ENCODE data around the gene MLXIP. TPM values are rescaled to one million over a fixed set of nuclear protein-coding genes. Genes with fewer than 3 reads are reported as not detected.

The MLXIP gene
- total and polyA plus RNA-seq, 12 donors, result 11.5 to 37.9 (median 20.9) TPM

GRCh38 chr12:122190842-122191668 lies 112.5 kb downstream of the MLXIP start:
- no peaks in the 10 kb centered on the region for H3K36me3 ChIP-seq
- ATAC-seq, result peak; percentile 20 to 83 (median 64)
- no peaks in the 10 kb centered on the region for H3K27me3 ChIP-seq
- H3K9me3 ChIP-seq, result peaks cover 0 to 14% (median 0%) of the 10 kb centered on the region in 11 donors
- H3K4me1 ChIP-seq, result no peaks in the 10 kb centered on the region
- peak; percentile 22 to 44 for DNase-seq
- intact Hi-C loops (cut with DNase I), result loop anchor here in 4 of 10 donors (2.0 to 10.0 kb wide), 4 partner anchors 59 to 276 kb away; partner anchors contain the start of gene CFAP251 (in 1 of the 4)
- peak; percentile 35 to 80 (median 66) for TF ChIP-seq CTCF (IDR thresholded peaks at IDR 0.05)
- WGBS, 2 donors, result 64 to 69% methylated on average over 18 of the region's 18 CpGs
- H3K4me3 ChIP-seq, result no peak overlapping the region
- no peak overlapping the region for H3K27ac ChIP-seq

- Histone ChIP-seq H3K9me3 (peaks cover 0 to 14% (median 0%) of the 10 kb centered on the region in 11 donors), H3K4me3 (no peak overlapping the region), H3K36me3 (no peaks in the 10 kb centered on the region), H3K4me1 (no peaks in the 10 kb centered on the region), H3K27me3 (peaks cover 0 to 2% (median 0%) of the 10 kb centered on the region in 7 donors), H3K27ac (no peak overlapping the region)
- DNase-seq, result no peak
- TF ChIP-seq CTCF (IDR thresholded peaks at IDR 0.05), result no peak
- 73 to 77% methylated on average over 11 of the region's 11 CpGs for WGBS, 2 donors
- intact Hi-C loops (cut with DNase I), result loop anchor here in 4 of 10 donors (5.0 to 10.0 kb wide), 3 partner anchors 60 to 278 kb away; partner anchors contain the start of gene CFAP251 (in 1 of the 4)
- no peak for ATAC-seq
Observed at GRCh38 chr12:122192441-122192840, 113.9 kb downstream of the MLXIP start.

- Histone ChIP-seq H3K27me3 (peaks cover 0 to 22% (median 13%) of the 10 kb centered on the region in 7 donors), H3K4me3 (no peak overlapping the region), H3K36me3 (no peaks in the 10 kb centered on the region), H3K27ac (no peak overlapping the region), H3K9me3 (peaks cover 0 to 14% (median 0%) of the 10 kb centered on the region in 11 donors), H3K4me1 (no peaks in the 10 kb centered on the region)
- no peak for DNase-seq
- 68 to 71% methylated on average over 1 of the region's 1 CpG for WGBS, 2 donors
- ATAC-seq, result no peak
- intact Hi-C loops (cut with DNase I), result loop anchor here in 4 of 10 donors (5.0 to 10.0 kb wide), 3 partner anchors 63 to 280 kb away; partner anchors contain the start of gene CFAP251 (in 1 of the 4)
- TF ChIP-seq CTCF (IDR thresholded peaks at IDR 0.05), result no peak
Observed at GRCh38 chr12:122194804-122195203, 116.2 kb downstream of the MLXIP start.

GRCh38 chr12:122195405-122195804 lies 116.8 kb downstream of the MLXIP start:
- ATAC-seq (no peak), DNase-seq (no peak)
- Histone ChIP-seq H3K27me3 (peaks cover 0 to 28% (median 19%) of the 10 kb centered on the region in 7 donors), H3K36me3 (no peaks in the 10 kb centered on the region), H3K27ac (no peak overlapping the region), H3K4me3 (no peak overlapping the region), H3K9me3 (peaks cover 0 to 14% (median 0%) of the 10 kb centered on the region in 11 donors), H3K4me1 (no peaks in the 10 kb centered on the region)
- TF ChIP-seq CTCF (IDR thresholded peaks at IDR 0.05), result no peak
- intact Hi-C loops (cut with DNase I), result loop anchor here in 4 of 10 donors (10.0 kb wide), 2 partner anchors 141 to 281 kb away; partner anchors contain the start of gene CFAP251 (in 1 of the 4)
- 91 to 93% methylated on average over 4 of the region's 4 CpGs for WGBS, 2 donors

Other genes with a start within 250 kb of the MLXIP start
- gene HPD, start 219.9 kb upstream of the MLXIP start, total RNA-seq, result 1 to 10 TPM in 6 of 10 donors, under 1 TPM in 4; 0.24 to 3.4 (median 1.2) TPM
- 1 to 10 TPM; 1.0 to 1.3 TPM for gene HPD, start 219.9 kb upstream of the MLXIP start, polyA plus RNA-seq
- 10 to 100 TPM; 29.3 to 39.9 (median 34.4) TPM for gene PSMD9, start 190.0 kb upstream of the MLXIP start, total RNA-seq
- gene PSMD9, start 190.0 kb upstream of the MLXIP start, polyA plus RNA-seq, result 100 to 1,000 TPM in 1 of 2 donors, 10 to 100 TPM in 1; 13.6 to 117 TPM
- gene CFAP251, start 160.2 kb upstream of the MLXIP start, total RNA-seq, result 1 to 10 TPM in 7 of 10 donors, under 1 TPM in 3; 0.52 to 4.6 (median 1.9) TPM
- gene CFAP251, start 160.2 kb upstream of the MLXIP start, polyA plus RNA-seq, result 1 to 10 TPM in 1 of 2 donors, under 1 TPM in 1; 0.66 to 1.0 TPM
- gene BCL7A, start 56.9 kb upstream of the MLXIP start, total RNA-seq, result 10 to 100 TPM; 13.2 to 25.7 (median 16.2) TPM
- 1 to 10 TPM; 3.4 to 4.9 TPM for gene BCL7A, start 56.9 kb upstream of the MLXIP start, polyA plus RNA-seq
- gene IL31, start 95.5 kb downstream of the MLXIP start, total RNA-seq, result not detected
- gene IL31, start 95.5 kb downstream of the MLXIP start, polyA plus RNA-seq, result not detected
- gene LRRC43, start 104.4 kb downstream of the MLXIP start, total RNA-seq, result 1 to 10 TPM in 3 of 10 donors, under 1 TPM in 5, not detected in 2; 0.23 to 1.6 (median 0.74) TPM
- under 1 TPM; 0.07 to 0.73 TPM for gene LRRC43, start 104.4 kb downstream of the MLXIP start, polyA plus RNA-seq
- not detected for gene B3GNT4, start 125.0 kb downstream of the MLXIP start, total RNA-seq
- under 1 TPM; 0.29 to 0.70 TPM for gene B3GNT4, start 125.0 kb downstream of the MLXIP start, polyA plus RNA-seq
- gene DIABLO, start 147.3 kb downstream of the MLXIP start, total RNA-seq, result 10 to 100 TPM; 25.7 to 35.2 (median 32.8) TPM
- 10 to 100 TPM; 18.1 to 68.6 TPM for gene DIABLO, start 147.3 kb downstream of the MLXIP start, polyA plus RNA-seq
- gene VPS33A, start 187.7 kb downstream of the MLXIP start, total RNA-seq, result 10 to 100 TPM in 9 of 10 donors, 1 to 10 TPM in 1; 9.5 to 17.3 (median 13.0) TPM
- gene VPS33A, start 187.7 kb downstream of the MLXIP start, polyA plus RNA-seq, result 1 to 10 TPM; 4.5 to 7.3 TPM

Data from heart right ventricle (tissue), 16 donors.